ENCODE results near the gene HYAL3.

DNA sequence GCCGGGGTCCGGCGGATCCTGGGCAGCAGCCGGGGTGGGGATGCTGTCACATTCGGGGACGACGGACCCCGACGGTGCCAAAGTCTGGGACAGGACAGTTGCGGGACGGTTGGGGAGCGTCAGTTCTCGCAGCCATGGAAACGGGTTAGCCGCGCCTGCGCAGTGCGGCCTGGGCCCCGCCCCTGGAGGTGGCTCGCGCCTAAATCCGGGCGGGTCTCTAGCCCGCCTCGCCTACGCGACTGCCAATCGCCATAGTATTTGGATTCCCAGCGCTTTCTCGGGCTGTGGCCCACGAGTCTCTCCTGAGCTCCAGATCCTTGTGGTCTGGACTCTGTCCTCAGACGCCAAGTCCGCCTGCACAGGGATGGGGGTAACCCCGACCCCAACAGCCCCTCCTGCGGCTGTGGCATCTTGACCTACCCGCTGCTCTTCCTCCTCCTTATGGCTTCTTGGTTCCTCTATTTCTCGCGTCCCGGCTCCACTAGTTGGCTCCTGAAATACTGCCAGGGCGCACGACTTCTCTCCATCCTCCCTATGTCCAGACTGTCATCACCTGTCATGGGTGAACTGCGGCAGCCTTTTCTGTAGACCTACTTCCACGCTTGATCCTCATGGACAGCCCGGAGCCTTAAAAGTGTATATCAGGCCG, 46.5 kb upstream of the HYAL3 start, which contains the start of gene ZMYND10:
- TF ChIP-seq CTCF (conservative IDR thresholded peaks at IDR 0.05; ENCODE audit: low read depth, low read length) (no peak), EZH2 (IDR thresholded peaks at IDR 0.05; ENCODE audit: low read length, unreplicated experiment) (no peak)
